BLaER1 treated with 17β-estradiol and CSF1 and Interleukin-3, amounts not matched to agents 10 nM and 100 nM (cell line): ENCODE data around the gene FBXW11.
A peak's percentile ranks its signal among the peaks of the same experiment; 100 is the strongest.
"Not testable (repeated sequence)": the region's sequence is repeated elsewhere in the genome, so short reads cannot be mapped to it uniquely, and the experiment has no call there.

Source experiments
- H3K27ac ChIP-seq, 11 experiments: shearing (Covaris generic); formaldehyde crosslinking; 2 replicates each; pipeline ENCODE4 v1.8.1; 2022
- H3K27me3 ChIP-seq, 11 experiments: shearing (Covaris generic); formaldehyde crosslinking; 2 replicates each; pipeline ENCODE4 v1.8.1; 2022
- H3K36me3 ChIP-seq, 11 experiments: shearing (Covaris generic); formaldehyde crosslinking; 2 replicates each; pipeline ENCODE4 v1.8.1; 2022
- H3K4me1 ChIP-seq, 10 experiments: shearing (Covaris generic); formaldehyde crosslinking; 2 replicates each; pipeline ENCODE4 v1.8.1; 2022
- H3K4me2 ChIP-seq, 11 experiments: shearing (Covaris generic); formaldehyde crosslinking; 2 replicates each; pipeline ENCODE4 v1.8.1; 2022
- H3K4me3 ChIP-seq, 10 experiments: shearing (Covaris generic); formaldehyde crosslinking; 2 replicates each; pipeline ENCODE4 v1.8.1; 2022
- H3K9ac ChIP-seq, 11 experiments: shearing (Covaris generic); formaldehyde crosslinking; 2 replicates each; pipeline ENCODE4 v1.8.1; 2022
- H3K9me3 ChIP-seq, 11 experiments: shearing (Covaris generic); formaldehyde crosslinking; replicated peaks in 1 of 11; 2 replicates each; pipeline ENCODE4 v1.8.1; 2022
- H4K20me1 ChIP-seq, 11 experiments: shearing (Covaris generic); formaldehyde crosslinking; 2 replicates each; pipeline ENCODE4 v1.8.1; 2022
- Cebpa-rat ChIP-seq, 11 experiments: shearing (Covaris generic); IDR thresholded peaks; 2 replicates each; pipeline ENCODE4 v1.8.1; 2022

The FBXW11 gene

GRCh38 chr5:171955761-171956160 is 50.7 kb downstream of the FBXW11 start:
- peaks cover 7 to 18% (median 13%) of the 10 kb centered on the region in 11 experiments; a peak in 19 of 22 replicates for H3K36me3 ChIP-seq
- no peak overlapping the region for H3K4me3 ChIP-seq
- no peaks in the 10 kb centered on the region for H3K27me3 ChIP-seq
- no peak for TF ChIP-seq Cebpa-rat (IDR thresholded peaks at IDR 0.05)
- H3K9ac ChIP-seq, result no peak overlapping the region
- no peak overlapping the region for H3K4me2 ChIP-seq
- H3K4me1 ChIP-seq, result peaks cover 16 to 54% (median 23%) of the 10 kb centered on the region in 10 experiments
- no peak overlapping the region for H3K27ac ChIP-seq
- peaks cover 0 to 6% (median 0%) of the 10 kb centered on the region in 11 experiments; a peak in 3 of 22 replicates for H3K9me3 ChIP-seq
- H4K20me1 ChIP-seq, result peaks cover 67 to 98% (median 94%) of the 10 kb centered on the region in 11 experiments; a peak in 21 of 22 replicates

- H3K4me2 ChIP-seq, result no peak overlapping the region
- H3K27me3 ChIP-seq, result no peaks in the 10 kb centered on the region
- H3K9me3 ChIP-seq, result peaks cover 0 to 6% (median 0%) of the 10 kb centered on the region in 11 experiments; a peak in 3 of 22 replicates
- H3K4me1 ChIP-seq, result peaks cover 16 to 47% (median 23%) of the 10 kb centered on the region in 10 experiments
- peaks cover under 1 to 11% (median 6%) of the 10 kb centered on the region in 11 experiments; a peak in 16 of 22 replicates for H3K36me3 ChIP-seq
- TF ChIP-seq Cebpa-rat (IDR thresholded peaks at IDR 0.05), result no peak
- no peak overlapping the region for H3K9ac ChIP-seq
- H3K27ac ChIP-seq, result no peak overlapping the region
- peaks cover 70 to 98% (median 96%) of the 10 kb centered on the region in 11 experiments; a peak in 21 of 22 replicates for H4K20me1 ChIP-seq
- H3K4me3 ChIP-seq, result no peak overlapping the region
These were observed 51.7 kb downstream of the FBXW11 start for GRCh38 chr5:171954721-171955120.

GRCh38 chr5:171953860-171954701 is 52.4 kb downstream of the FBXW11 start:
- H3K4me2 ChIP-seq, result no peak overlapping the region; a peak in 1 of 22 replicates

GRCh38 chr5:171952021-171952420 is 54.4 kb downstream of the FBXW11 start:
- Histone ChIP-seq H4K20me1 (peaks cover 57 to 98% (median 94%) of the 10 kb centered on the region in 11 experiments; a peak in 21 of 22 replicates), H3K27me3 (no peaks in the 10 kb centered on the region), H3K36me3 (peaks cover 0 to 7% (median 0%) of the 10 kb centered on the region in 11 experiments; a peak in 3 of 22 replicates), H3K9ac (no peak overlapping the region; a peak in 1 of 22 replicates), H3K27ac (no peak overlapping the region; a peak in 1 of 22 replicates), H3K4me1 (peaks cover 4 to 28% (median 10%) of the 10 kb centered on the region in 10 experiments; a peak in 18 of 20 replicates), H3K4me3 (no peak overlapping the region), H3K4me2 (peak overlapping the region in 10 of 11 experiments; percentile 11 to 63 (median 38); a peak in 12 of 22 replicates), H3K9me3 (peaks cover 0 to 6% (median 0%) of the 10 kb centered on the region in 11 experiments; a peak in 3 of 22 replicates)
- TF ChIP-seq Cebpa-rat (IDR thresholded peaks at IDR 0.05), result no peak

More at GRCh38 chr5:171953860-171954701, 52.4 kb downstream of the FBXW11 start:
- H3K4me3 ChIP-seq, result no peak overlapping the region
- peaks cover 70 to 98% (median 96%) of the 10 kb centered on the region in 11 experiments; a peak in 21 of 22 replicates for H4K20me1 ChIP-seq
- peaks cover 0 to 5% (median 0%) of the 10 kb centered on the region in 11 experiments; a peak in 2 of 22 replicates for H3K36me3 ChIP-seq
- no peak overlapping the region for H3K27ac ChIP-seq
- no peak overlapping the region for H3K9ac ChIP-seq
- peaks cover 0 to 6% (median 0%) of the 10 kb centered on the region in 11 experiments; a peak in 3 of 22 replicates for H3K9me3 ChIP-seq
- TF ChIP-seq Cebpa-rat (IDR thresholded peaks at IDR 0.05), result no peak
- peaks cover 16 to 47% (median 23%) of the 10 kb centered on the region in 10 experiments for H3K4me1 ChIP-seq
- no peaks in the 10 kb centered on the region for H3K27me3 ChIP-seq

GRCh38 chr5:171951218-171951617 is 55.2 kb downstream of the FBXW11 start:
- Histone ChIP-seq H3K27me3 (no peaks in the 10 kb centered on the region), H4K20me1 (peaks cover 49 to 98% (median 93%) of the 10 kb centered on the region in 11 experiments; a peak in 21 of 22 replicates), H3K27ac (no peak overlapping the region), H3K4me2 (no peak overlapping the region), H3K4me3 (no peak overlapping the region), H3K9ac (no peak overlapping the region), H3K36me3 (peaks cover 0 to 7% (median 0%) of the 10 kb centered on the region in 11 experiments; a peak in 3 of 22 replicates), H3K9me3 (peaks cover 0 to 6% (median 0%) of the 10 kb centered on the region in 11 experiments; a peak in 3 of 22 replicates), H3K4me1 (peaks cover 4 to 33% (median 9%) of the 10 kb centered on the region in 10 experiments; a peak in 14 of 20 replicates)
- TF ChIP-seq Cebpa-rat (IDR thresholded peaks at IDR 0.05), result no peak

GRCh38 chr5:171946000-171946781 is 60.2 kb downstream of the FBXW11 start:
- peak overlapping the region in 6 of 11 experiments; percentile 11 to 57 (median 36); a peak in 4 of 22 replicates for H3K4me2 ChIP-seq
- TF ChIP-seq Cebpa-rat (IDR thresholded peaks at IDR 0.05), result no peak
- H3K9ac ChIP-seq, result no peak overlapping the region
- H3K36me3 ChIP-seq, result peaks cover 0 to 8% (median 0%) of the 10 kb centered on the region in 11 experiments; a peak in 2 of 22 replicates
- H4K20me1 ChIP-seq, result peaks cover 24 to 94% (median 84%) of the 10 kb centered on the region in 11 experiments; a peak in 19 of 22 replicates
- no peak overlapping the region for H3K27ac ChIP-seq
- peaks cover 0 to 24% (median 13%) of the 10 kb centered on the region in 10 experiments; a peak in 15 of 20 replicates for H3K4me1 ChIP-seq
- H3K4me3 ChIP-seq, result no peak overlapping the region
- no peaks in the 10 kb centered on the region for H3K27me3 ChIP-seq
- H3K9me3 ChIP-seq, result no peaks in the 10 kb centered on the region

GRCh38 chr5:171945476-171945875 is 61.0 kb downstream of the FBXW11 start:
- TF ChIP-seq Cebpa-rat (IDR thresholded peaks at IDR 0.05), result 0 out of 22 replicates have a peak, but pooled peaks of 1 of the 11 experiments have one; percentile 5
- peaks cover 21 to 94% (median 83%) of the 10 kb centered on the region in 11 experiments; a peak in 19 of 22 replicates for H4K20me1 ChIP-seq
- H3K36me3 ChIP-seq, result peaks cover 0 to 8% (median 0%) of the 10 kb centered on the region in 11 experiments; a peak in 2 of 22 replicates
- peak overlapping the region in 1 of 11 experiments; percentile 11; a peak in 1 of 22 replicates for H3K27ac ChIP-seq
- H3K9ac ChIP-seq, result no peak overlapping the region
- no peak overlapping the region for H3K4me3 ChIP-seq
- H3K9me3 ChIP-seq, result no peaks in the 10 kb centered on the region
- H3K27me3 ChIP-seq, result no peaks in the 10 kb centered on the region
- H3K4me1 ChIP-seq, result peaks cover 5 to 30% (median 16%) of the 10 kb centered on the region in 10 experiments; a peak in 17 of 20 replicates
- H3K4me2 ChIP-seq, result peak overlapping the region in 10 of 11 experiments; percentile 5 to 57 (median 31); a peak in 16 of 22 replicates

- Histone ChIP-seq H4K20me1 (peaks cover 24 to 94% (median 83%) of the 10 kb centered on the region in 11 experiments; a peak in 20 of 22 replicates), H3K9me3 (no peaks in the 10 kb centered on the region), H3K27ac (peak overlapping the region in 1 of 11 experiments; percentile 11; a peak in 1 of 22 replicates), H3K4me1 (peaks cover 5 to 34% (median 20%) of the 10 kb centered on the region in 10 experiments; a peak in 17 of 20 replicates), H3K4me2 (peak overlapping the region in 10 of 11 experiments; percentile 3 to 57 (median 31); a peak in 17 of 22 replicates), H3K27me3 (no peaks in the 10 kb centered on the region), H3K9ac (no peak overlapping the region), H3K36me3 (peaks cover 0 to 8% (median 0%) of the 10 kb centered on the region in 11 experiments; a peak in 2 of 22 replicates), H3K4me3 (no peak overlapping the region)
- TF ChIP-seq Cebpa-rat (IDR thresholded peaks at IDR 0.05), result peak in 2 of 11 experiments; percentile 62 to 82; a peak in 5 of 22 replicates
These were observed 61.4 kb downstream of the FBXW11 start for GRCh38 chr5:171945066-171945465.

GRCh38 chr5:171942112-171942516 is 64.3 kb downstream of the FBXW11 start:
- not testable (repeated sequence) for H3K9ac ChIP-seq, H3K4me2 ChIP-seq, H3K4me3 ChIP-seq, H3K27me3 ChIP-seq, H3K27ac ChIP-seq, H3K9me3 ChIP-seq
- Histone ChIP-seq H3K36me3 (peaks cover 0 to 21% (median 6%) of the 10 kb centered on the region in 11 experiments; a peak in 10 of 22 replicates), H4K20me1 (peaks cover 49 to 94% (median 85%) of the 10 kb centered on the region in 11 experiments; a peak in 21 of 22 replicates), H3K4me1 (peaks cover 5 to 35% (median 20%) of the 10 kb centered on the region in 10 experiments; a peak in 17 of 20 replicates)

GRCh38 chr5:171941675-171942074 is 64.8 kb downstream of the FBXW11 start:
- not testable (repeated sequence) for H3K27me3 ChIP-seq, H3K4me3 ChIP-seq, H3K27ac ChIP-seq, H3K9me3 ChIP-seq, H3K9ac ChIP-seq, H3K4me2 ChIP-seq
- peaks cover 5 to 33% (median 20%) of the 10 kb centered on the region in 10 experiments; a peak in 17 of 20 replicates for H3K4me1 ChIP-seq
- peaks cover 49 to 94% (median 85%) of the 10 kb centered on the region in 11 experiments; a peak in 21 of 22 replicates for H4K20me1 ChIP-seq
- peaks cover 0 to 21% (median 6%) of the 10 kb centered on the region in 11 experiments; a peak in 10 of 22 replicates for H3K36me3 ChIP-seq

GRCh38 chr5:171941275-171941674 is 65.2 kb downstream of the FBXW11 start:
- peaks cover 49 to 94% (median 81%) of the 10 kb centered on the region in 11 experiments; a peak in 21 of 22 replicates for H4K20me1 ChIP-seq

More at GRCh38 chr5:171941275-171941674, 65.2 kb downstream of the FBXW11 start:
- not testable (repeated sequence) for H3K9me3 ChIP-seq, H3K4me2 ChIP-seq, H3K4me3 ChIP-seq, H3K27me3 ChIP-seq, H3K9ac ChIP-seq, H3K27ac ChIP-seq
- Histone ChIP-seq H3K36me3 (peaks cover 0 to 23% (median 7%) of the 10 kb centered on the region in 11 experiments; a peak in 11 of 22 replicates), H3K4me1 (peaks cover 5 to 31% (median 20%) of the 10 kb centered on the region in 10 experiments; a peak in 17 of 20 replicates)
